Progenitor cell of endocrine pancreas (in vitro differentiated cells): ENCODE measurements around the gene PHYKPL. TPM values are rescaled to one million over a fixed set of nuclear protein-coding genes. Genes with fewer than 3 reads are reported as not detected.

ENCODE experiments used
- DNase-seq: peaks from one replicate; pipeline ENCODE4 v3.0.0; 2021; ENCODE audit warnings: low spot score; ENCODE audit not compliant: unreplicated experiment
- H3K27ac Mint-ChIP-seq: 2 replicates; pipeline ENCODE4 v1.8.0; 2021; ENCODE audit warnings: mild to moderate bottlenecking, moderate library complexity, mixed read lengths
- H3K27me3 Mint-ChIP-seq: 2 replicates; pipeline ENCODE4 v1.8.0; 2021; ENCODE audit warnings: mixed read lengths
- H3K36me3 Mint-ChIP-seq: 2 replicates; pipeline ENCODE4 v1.8.0; 2022; ENCODE audit warnings: mixed read lengths; ENCODE audit not compliant: insufficient read depth
- H3K4me1 Mint-ChIP-seq: 2 replicates; pipeline ENCODE4 v1.8.0; 2021; ENCODE audit warnings: low read depth, mixed read lengths
- H3K4me3 Mint-ChIP-seq: 2 replicates; pipeline ENCODE4 v1.8.0; 2021; ENCODE audit warnings: low read depth, mild to moderate bottlenecking, moderate library complexity, mixed read lengths
- H3K9me3 Mint-ChIP-seq: 2 replicates; pipeline ENCODE4 v1.8.0; 2021; ENCODE audit warnings: low read depth, mixed read lengths
- CTCF ChIP-seq: fragments of 200-600 bp; sonication (generic); IDR thresholded peaks from one replicate; pipeline ENCODE4 v1.5.0; 2021; ENCODE audit warnings: antibody characterized with exemption, mild to moderate bottlenecking; ENCODE audit not compliant: unreplicated experiment
- total RNA-seq: library from RNA; stranded (reverse); gene quantifications from 2 replicates; pipeline ENCODE4 v1.2.1, GENCODE V29; 2021

PHYKPL gene
- total RNA-seq, 1 donor from 2014 or later: 113 TPM

GRCh38 chr5:178224403-178224802 lies 8.2 kb downstream of the PHYKPL start:
- peaks cover 44% of the 10 kb centered on the region for H3K36me3 Mint-ChIP-seq
- no peak overlapping the region for H3K4me3 Mint-ChIP-seq
- no peaks in the 10 kb centered on the region for H3K9me3 Mint-ChIP-seq
- TF ChIP-seq CTCF: no peak
- no peaks in the 10 kb centered on the region for H3K4me1 Mint-ChIP-seq
- H3K27me3 Mint-ChIP-seq: no peaks in the 10 kb centered on the region
- no peak overlapping the region for H3K27ac Mint-ChIP-seq
- no peak for DNase-seq

- Mint-ChIP-seq H3K27me3 (no peaks in the 10 kb centered on the region), H3K9me3 (no peaks in the 10 kb centered on the region), H3K4me1 (no peaks in the 10 kb centered on the region), H3K27ac (peak overlapping the region; percentile 21), H3K4me3 (no peak overlapping the region), H3K36me3 (peaks cover 42% of the 10 kb centered on the region)
- DNase-seq: no peak
- no peak for TF ChIP-seq CTCF
Observed at GRCh38 chr5:178223828-178224335, 8.7 kb downstream of the PHYKPL start.

- H3K27ac Mint-ChIP-seq: peak overlapping the region; percentile 65
- peaks cover 42% of the 10 kb centered on the region for H3K36me3 Mint-ChIP-seq
- DNase-seq: no peak
- H3K9me3 Mint-ChIP-seq: no peaks in the 10 kb centered on the region
- no peaks in the 10 kb centered on the region for H3K27me3 Mint-ChIP-seq
- H3K4me1 Mint-ChIP-seq: no peaks in the 10 kb centered on the region
- H3K4me3 Mint-ChIP-seq: no peak overlapping the region
- TF ChIP-seq CTCF: no peak
Observed at GRCh38 chr5:178223196-178223773, 9.3 kb downstream of the PHYKPL start.

- Mint-ChIP-seq H3K4me1 (no peaks in the 10 kb centered on the region), H3K27me3 (no peaks in the 10 kb centered on the region), H3K9me3 (no peaks in the 10 kb centered on the region), H3K27ac (no peak overlapping the region), H3K4me3 (no peak overlapping the region), H3K36me3 (peaks cover 34% of the 10 kb centered on the region)
- DNase-seq: no peak
- TF ChIP-seq CTCF: no peak
Observed at GRCh38 chr5:178222292-178222691, 10.3 kb downstream of the PHYKPL start.

GRCh38 chr5:178221853-178222252 lies 10.7 kb downstream of the PHYKPL start:
- Mint-ChIP-seq H3K36me3 (peaks cover 29% of the 10 kb centered on the region), H3K9me3 (no peaks in the 10 kb centered on the region), H3K27me3 (no peaks in the 10 kb centered on the region), H3K4me3 (no peak overlapping the region), H3K4me1 (no peaks in the 10 kb centered on the region), H3K27ac (peak overlapping the region; percentile 72)
- no peak for DNase-seq
- no peak for TF ChIP-seq CTCF
